Bronchial smooth muscle cell (primary cell): ENCODE data around the gene NUDT4B. TPM values are rescaled to one million over a fixed set of nuclear protein-coding genes. Genes with fewer than 3 reads are reported as not detected.

ENCODE experiments used
- total RNA-seq: library from RNA; depleted of rRNA; stranded (reverse); fragments of >200 nt; gene quantifications from 2 replicates; pipeline ENCODE4 v1.2.1, GENCODE V29; 2014

The NUDT4B gene
- total RNA-seq = 5.5 and 5.7 TPM in 2 replicates

GRCh38 chr1:148748563-148749334, at the start of gene NUDT4B:
Gene NUDT4B (plus strand): TSS chr1:148748774. CDS start chr1:148748953, 179 bp downstream.

Other genes with a start within 250 kb of the NUDT4B start
- 35.5 and 59.8 TPM in 2 replicates for gene NBPF14, start 152.8 kb upstream of the NUDT4B start, total RNA-seq
- gene PDE4DIP, start 95.7 kb downstream of the NUDT4B start, total RNA-seq = 121 and 131 TPM in 2 replicates